Measurements from ENCODE around the gene TPCN1. TPM values are rescaled to one million over a fixed set of nuclear protein-coding genes. Genes with fewer than 3 reads are reported as not detected.

TPCN1 gene
- total and polyA plus RNA-seq, 2 of the 13 experiments (the other 11 are each of a cell fraction or from before 2014, with no cell fraction given): 8.0 to 26.8 TPM

DNA sequence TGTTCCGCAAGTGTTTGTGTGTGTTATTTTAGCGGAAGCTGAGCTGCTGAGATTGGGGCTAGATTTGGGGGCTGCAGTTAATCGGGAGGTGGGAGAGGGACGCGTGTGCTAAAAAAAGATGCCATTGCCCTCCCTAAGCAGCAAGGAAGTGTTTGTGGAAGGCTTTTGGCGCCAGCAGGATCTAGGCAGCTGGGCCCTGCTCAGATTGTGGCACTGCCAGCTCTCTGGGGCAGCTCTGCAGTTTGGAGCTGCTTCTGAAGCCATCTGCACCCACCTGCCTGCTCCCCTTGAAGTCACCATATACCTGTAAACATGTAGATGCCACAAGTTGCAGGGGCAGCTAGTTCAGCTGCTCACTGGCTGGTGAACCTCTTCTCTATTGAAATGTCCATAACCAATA is 28.8 kb downstream of the TPCN1 start:
- Histone ChIP-seq H3K4me3 (replicated peaks in 1 of 3; ENCODE audit: insufficient read depth in 1 of 3, low read depth in 2 of 3, low read length in 3 of 3) (no peak overlapping the region), H3K79me2 (ENCODE audit: insufficient read depth, low read length) (no peaks in the 10 kb centered on the region), H3K4me1 (ENCODE audit: insufficient read depth, low read length) (peaks cover 45% of the 10 kb centered on the region), H3K9me3 (ENCODE audit: low read length) (no peaks in the 10 kb centered on the region), H3K27ac (ENCODE audit: extremely low read length, insufficient read depth, low read length) (no peak overlapping the region), H3K9ac (ENCODE audit: insufficient read depth, low read depth, low read length) (no peak overlapping the region), H3K4me2 (ENCODE audit: low read depth, low read length) (no peak overlapping the region), H4K20me1 (ENCODE audit: insufficient read depth, low read length) (no peaks in the 10 kb centered on the region), H3K36me3 (replicated peaks in 1 of 2; ENCODE audit: control insufficient read depth in 1 of 2, insufficient read depth in 2 of 2, low read length in 2 of 2) (peaks cover 0 to 3% of the 10 kb centered on the region in 2 experiments; a peak in 2 of 5 replicates), H2AFZ (ENCODE audit: low read length) (no peak overlapping the region), H3K27me3 (ENCODE audit: control insufficient read depth in 1 of 2, insufficient read depth in 2 of 2, low read length in 2 of 2) (no peaks in the 10 kb centered on the region)
- ATAC-seq (no peak), FAIRE-seq (no peak), DNase-seq (ENCODE audit: low spot score) (no peak)
- intact Hi-C loops (cut with micrococcal nuclease; ENCODE audit: unreplicated experiment) (no loop called here), in situ Hi-C loops (cut with HindIII; ENCODE audit: extremely low pct_ligation_motif_present, low pct_unique_long_range_greater_than_20kb) (no loop called here)
- no TSS peak for BruUV-seq (replicated peaks)
- TF ChIP-seq FOXK1 (CRISPR knock-in tag; IDR thresholded peaks at IDR 0.05; ENCODE audit: borderline replicate concordance, low read depth) (no peak), ZFP37 (CRISPR knock-in tag; IDR thresholded peaks at IDR 0.05; ENCODE audit: borderline replicate concordance) (no peak), ZBTB34 (CRISPR knock-in tag; IDR thresholded peaks at IDR 0.05) (no peak), ZNF337 (CRISPR knock-in tag; IDR thresholded peaks at IDR 0.05; ENCODE audit: borderline replicate concordance, low read depth) (no peak), SRF (IDR thresholded peaks at IDR 0.05; ENCODE audit: low read depth, low read length) (no peak), SKIL (CRISPR knock-in tag; IDR thresholded peaks at IDR 0.05; ENCODE audit: borderline replicate concordance) (no peak), ZBTB2 (CRISPR knock-in tag; IDR thresholded peaks at IDR 0.05; ENCODE audit: low read depth) (no peak), KAT7 (CRISPR knock-in tag; IDR thresholded peaks at IDR 0.05; ENCODE audit: borderline replicate concordance) (no peak), ZNF607 (CRISPR knock-in tag; IDR thresholded peaks at IDR 0.05; ENCODE audit: borderline replicate concordance) (no peak), ZNF281 (CRISPR knock-in tag; IDR thresholded peaks at IDR 0.05; ENCODE audit: borderline replicate concordance) (no peak), ZNF747 (CRISPR knock-in tag; IDR thresholded peaks at IDR 0.05; ENCODE audit: borderline replicate concordance) (no peak)
- TF ChIP-seq, protein P1, sequence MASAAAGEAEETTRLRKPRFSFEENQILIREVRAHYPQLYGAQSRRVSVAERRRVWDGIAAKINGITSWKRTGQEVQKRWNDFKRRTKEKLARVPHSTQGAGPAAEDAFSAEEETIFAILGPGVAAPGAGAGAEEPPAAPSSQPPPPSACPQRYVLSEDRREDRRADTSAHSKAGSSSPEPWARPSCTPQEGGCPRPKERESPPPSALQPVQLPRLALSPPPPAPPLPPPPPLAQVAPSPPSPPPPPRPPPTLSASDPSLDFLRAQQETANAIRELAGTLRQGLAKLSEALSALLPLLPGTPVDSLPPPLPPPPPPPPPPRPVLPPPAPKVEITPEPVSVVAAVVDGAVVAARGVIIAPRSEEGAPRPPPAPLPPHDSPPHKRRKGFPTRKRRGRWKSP (CRISPR knock-in tag; IDR thresholded peaks at IDR 0.05): no peak
- ChIA-PET POLR2A (no interaction called here), CTCF (ENCODE audit: low intra/inter-chr PET ratio, low total read pairs) (no interaction called here)
- WGBS (ENCODE audit: low lambda C conversion rate): 99% methylated on average over 6 of the region's 6 CpGs
